Measurements from ENCODE around the gene FAM8A1.
"Not testable (repeated sequence)": the region's sequence is repeated elsewhere in the genome, so short reads cannot be mapped to it uniquely, and the experiment has no call there.

The FAM8A1 gene

GRCh38 chr6:17599877-17600526, at the start of gene FAM8A1:
Gene FAM8A1 (plus strand): TSS chr6:17600302. CDS start chr6:17600410, 108 bp downstream.
- DNase-seq: peak; percentile 83 to 97

- no peak for DNase-seq
Observed at GRCh38 chr6:17551383-17551958, 48.6 kb upstream of the FAM8A1 start.

GRCh38 chr6:17552861-17553260, 47.2 kb upstream of the FAM8A1 start:
- DNase-seq: no peak

GRCh38 chr6:17556014-17556413, 44.1 kb upstream of the FAM8A1 start:
- no peak for DNase-seq

GRCh38 chr6:17562636-17563035, 37.5 kb upstream of the FAM8A1 start:
- DNase-seq: no peak

GRCh38 chr6:17565399-17565798, 34.7 kb upstream of the FAM8A1 start:
- DNase-seq: no peak

GRCh38 chr6:17574866-17575560, 25.1 kb upstream of the FAM8A1 start:
- DNase-seq: no peak

- no peak for DNase-seq
Observed at GRCh38 chr6:17577059-17577458, 23.0 kb upstream of the FAM8A1 start.

- DNase-seq: no peak
Observed at GRCh38 chr6:17580518-17581048, 19.5 kb upstream of the FAM8A1 start.

GRCh38 chr6:17581282-17581681, 18.8 kb upstream of the FAM8A1 start:
- not testable (repeated sequence) for DNase-seq

- no peak for DNase-seq
Observed at GRCh38 chr6:17583811-17584210, 16.3 kb upstream of the FAM8A1 start.

GRCh38 chr6:17584241-17584803, 15.8 kb upstream of the FAM8A1 start:
- DNase-seq: peak; percentile 48 to 77

- peak in 1 of 2 experiments; percentile 41 for DNase-seq
Observed at GRCh38 chr6:17585766-17586490, 14.2 kb upstream of the FAM8A1 start.

- DNase-seq: not testable (repeated sequence)
Observed at GRCh38 chr6:17586623-17587022, 13.5 kb upstream of the FAM8A1 start.

GRCh38 chr6:17588011-17588410, 12.1 kb upstream of the FAM8A1 start:
- DNase-seq: no peak

- peak in 1 of 2 experiments; percentile 19 for DNase-seq
Observed at GRCh38 chr6:17589406-17590096, 10.6 kb upstream of the FAM8A1 start.

GRCh38 chr6:17591287-17591686, 8.8 kb upstream of the FAM8A1 start:
- no peak for DNase-seq

GRCh38 chr6:17593246-17593645, 6.9 kb upstream of the FAM8A1 start:
- DNase-seq: no peak

GRCh38 chr6:17596085-17596484, 4.0 kb upstream of the FAM8A1 start:
- no peak for DNase-seq

- peak; percentile 52 to 80 for DNase-seq
Observed at GRCh38 chr6:17600527-17601385, 654 bp downstream of the FAM8A1 start.

GRCh38 chr6:17601386-17601703, 1.2 kb downstream of the FAM8A1 start:
- no peak for DNase-seq

All from NCI-H526 (cell line).